ENCODE results near the gene MAP3K9.

Gene MAP3K9

DNA sequence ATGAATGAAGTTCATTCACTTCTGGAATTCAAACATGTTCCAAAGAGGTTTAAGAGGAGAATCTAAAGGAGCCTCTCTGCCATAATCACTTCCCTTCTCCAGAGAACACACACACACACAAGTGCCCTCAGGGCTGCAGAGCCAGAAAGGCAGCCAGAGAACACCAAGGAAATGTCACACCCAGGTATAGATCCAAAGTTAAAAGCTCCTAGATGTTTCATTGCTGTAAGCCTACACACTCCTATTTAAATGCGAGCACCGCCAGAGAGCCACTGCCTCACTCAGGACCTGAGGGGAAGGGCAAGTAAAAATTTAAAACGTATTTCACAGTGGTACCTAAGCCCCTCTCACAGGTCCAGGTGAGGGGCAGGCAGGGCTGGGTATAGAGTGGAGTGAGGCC is 85.2 kb downstream of the MAP3K9 start:
- in situ Hi-C loops (cut with HindIII; ENCODE audit: low sequenced_read_pairs): no loop called here
- no peak overlapping the region for H3K4me3 ChIP-seq (ENCODE audit: low read depth, low read length)
- no peak for DNase-seq (ENCODE audit: low read depth, low spot score)
- TF ChIP-seq, protein P1, sequence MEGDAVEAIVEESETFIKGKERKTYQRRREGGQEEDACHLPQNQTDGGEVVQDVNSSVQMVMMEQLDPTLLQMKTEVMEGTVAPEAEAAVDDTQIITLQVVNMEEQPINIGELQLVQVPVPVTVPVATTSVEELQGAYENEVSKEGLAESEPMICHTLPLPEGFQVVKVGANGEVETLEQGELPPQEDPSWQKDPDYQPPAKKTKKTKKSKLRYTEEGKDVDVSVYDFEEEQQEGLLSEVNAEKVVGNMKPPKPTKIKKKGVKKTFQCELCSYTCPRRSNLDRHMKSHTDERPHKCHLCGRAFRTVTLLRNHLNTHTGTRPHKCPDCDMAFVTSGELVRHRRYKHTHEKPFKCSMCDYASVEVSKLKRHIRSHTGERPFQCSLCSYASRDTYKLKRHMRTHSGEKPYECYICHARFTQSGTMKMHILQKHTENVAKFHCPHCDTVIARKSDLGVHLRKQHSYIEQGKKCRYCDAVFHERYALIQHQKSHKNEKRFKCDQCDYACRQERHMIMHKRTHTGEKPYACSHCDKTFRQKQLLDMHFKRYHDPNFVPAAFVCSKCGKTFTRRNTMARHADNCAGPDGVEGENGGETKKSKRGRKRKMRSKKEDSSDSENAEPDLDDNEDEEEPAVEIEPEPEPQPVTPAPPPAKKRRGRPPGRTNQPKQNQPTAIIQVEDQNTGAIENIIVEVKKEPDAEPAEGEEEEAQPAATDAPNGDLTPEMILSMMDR (IDR thresholded peaks at IDR 0.05; ENCODE audit: low read depth, low read length): no peak

DNA sequence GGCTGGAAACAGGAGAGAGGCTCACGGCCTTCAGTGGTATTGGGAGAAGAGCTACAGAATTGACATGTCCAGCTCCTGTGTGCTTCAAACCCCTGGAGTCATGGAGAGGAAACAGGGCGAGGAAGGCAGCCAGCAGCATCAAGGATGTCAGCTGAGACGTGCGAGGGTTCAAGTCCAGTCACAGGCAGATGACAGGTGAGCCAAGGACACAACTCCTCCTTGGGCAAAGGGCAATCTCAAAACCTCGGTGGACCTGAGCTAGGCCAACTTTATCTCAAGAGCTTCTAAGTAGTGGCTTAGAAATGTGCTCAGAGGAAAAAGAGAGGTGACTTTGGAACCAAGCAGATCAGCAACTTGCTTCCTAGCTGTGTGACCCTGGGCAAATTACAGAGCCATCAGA is 86.0 kb downstream of the MAP3K9 start:
- in situ Hi-C loops (cut with HindIII; ENCODE audit: low sequenced_read_pairs): no loop called here
- no peak for DNase-seq (ENCODE audit: low read depth, low spot score)
- TF ChIP-seq, protein P1 (IDR thresholded peaks at IDR 0.05; ENCODE audit: low read depth, low read length): no peak
- H3K4me3 ChIP-seq (ENCODE audit: low read depth, low read length): no peak overlapping the region

DNA sequence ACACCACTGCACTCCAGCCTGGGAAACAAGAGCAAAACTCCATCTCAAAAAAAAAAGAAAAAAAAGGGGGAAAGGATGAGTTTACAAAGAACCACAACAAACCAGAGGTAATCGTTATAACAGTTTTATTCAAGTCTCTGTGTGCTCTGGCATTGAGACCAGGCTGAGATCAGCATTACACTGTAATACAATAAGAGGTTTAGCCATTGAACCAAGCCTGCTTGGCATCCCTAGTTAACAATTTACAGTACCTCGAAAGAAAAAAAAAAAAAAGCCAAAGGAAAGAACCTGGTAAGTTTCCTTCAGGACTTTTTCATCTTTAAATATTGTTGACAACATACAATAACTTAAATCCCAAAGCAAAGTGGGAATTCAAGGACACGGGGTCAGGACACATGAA is 86.9 kb downstream of the MAP3K9 start:
- no peak overlapping the region for H3K4me3 ChIP-seq (ENCODE audit: low read depth, low read length)
- TF ChIP-seq, protein P1 (IDR thresholded peaks at IDR 0.05; ENCODE audit: low read depth, low read length): no peak
- in situ Hi-C loops (cut with HindIII; ENCODE audit: low sequenced_read_pairs): no loop called here
- no peak for DNase-seq (ENCODE audit: low read depth, low spot score)

DNA sequence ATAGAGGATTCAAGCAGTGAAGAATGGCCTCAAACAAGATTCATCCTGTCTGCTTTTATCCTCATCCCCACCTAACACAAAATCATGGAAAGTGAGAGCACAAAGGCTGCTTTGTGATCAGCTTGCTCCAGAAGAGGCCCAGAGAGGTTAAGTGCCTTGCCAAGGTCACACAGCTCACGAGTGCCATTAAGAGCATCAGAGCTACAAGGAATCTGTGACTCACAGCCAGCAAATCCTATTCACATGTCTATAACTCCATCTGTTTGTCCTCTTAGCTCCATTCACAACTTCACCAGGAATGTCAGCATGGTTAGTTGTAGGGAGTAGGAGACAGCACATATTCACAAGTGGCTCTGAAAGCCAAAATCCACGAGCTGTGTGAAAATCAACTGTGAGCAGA is 87.8 kb downstream of the MAP3K9 start:
- in situ Hi-C loops (cut with HindIII; ENCODE audit: low sequenced_read_pairs): no loop called here
- TF ChIP-seq, protein P1 (IDR thresholded peaks at IDR 0.05; ENCODE audit: low read depth, low read length): no peak
- no peak overlapping the region for H3K4me3 ChIP-seq (ENCODE audit: low read depth, low read length)
- DNase-seq (ENCODE audit: low read depth, low spot score): no peak

DNA sequence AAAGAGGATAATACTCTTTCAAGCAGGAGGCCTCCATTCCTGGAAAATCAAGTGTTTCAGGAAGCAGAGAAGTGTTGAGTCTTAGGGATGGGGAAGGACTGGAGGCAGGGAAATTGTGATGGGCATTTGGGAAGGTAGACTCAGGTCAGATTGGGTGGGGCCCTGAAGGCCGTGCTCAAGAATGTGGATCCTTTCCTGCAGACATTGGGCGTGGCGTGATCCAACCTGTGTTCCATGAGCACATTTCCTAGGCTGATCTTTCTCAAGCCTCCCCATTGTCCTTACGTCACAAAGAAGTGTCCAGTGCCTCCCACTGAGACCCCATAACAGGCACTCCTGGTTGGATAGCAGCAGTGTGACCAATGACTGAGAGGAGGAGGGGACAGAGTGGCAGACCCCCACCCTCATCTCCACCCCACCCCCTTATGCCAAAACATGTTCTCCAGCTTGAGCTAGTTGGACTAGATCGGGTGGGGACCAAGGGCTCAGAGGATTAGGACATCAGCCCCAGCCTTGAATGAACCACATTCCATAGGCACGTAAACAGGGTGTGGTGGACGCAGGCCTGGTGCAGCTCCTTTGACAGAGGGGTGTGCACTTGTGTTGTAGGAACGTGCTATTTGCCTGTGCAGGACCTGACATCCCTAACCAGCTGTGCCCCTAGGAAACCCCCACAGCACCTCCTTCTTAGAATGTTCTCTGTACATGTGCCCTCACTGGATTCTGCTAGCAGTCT is 90.8 kb downstream of the MAP3K9 start:
- no peak for DNase-seq (ENCODE audit: low read depth, low spot score)
- no peak overlapping the region for H3K4me3 ChIP-seq (ENCODE audit: low read depth, low read length)
- in situ Hi-C loops (cut with HindIII; ENCODE audit: low sequenced_read_pairs): no loop called here
- TF ChIP-seq, protein P1 (IDR thresholded peaks at IDR 0.05; ENCODE audit: low read depth, low read length): no peak

DNA sequence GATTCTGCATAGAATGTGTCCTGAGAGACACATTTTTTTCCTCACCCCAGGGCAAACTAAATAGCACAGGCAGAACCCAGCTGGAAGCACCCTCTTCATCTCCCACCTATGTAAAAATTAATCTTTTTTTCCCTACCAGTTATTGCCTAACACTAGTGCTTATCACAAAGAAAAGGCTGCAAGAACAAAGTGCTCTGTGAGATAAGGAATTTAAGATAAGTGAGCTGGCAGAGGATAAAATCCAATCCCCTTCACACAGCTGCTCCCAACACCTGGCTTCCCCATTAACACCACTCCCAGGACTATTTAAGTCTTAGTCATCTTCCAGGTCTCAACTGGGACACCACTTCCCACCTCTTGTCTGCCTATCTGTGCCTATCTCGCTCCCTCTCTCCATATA is 92.4 kb downstream of the MAP3K9 start:
- TF ChIP-seq, protein P1 (IDR thresholded peaks at IDR 0.05; ENCODE audit: low read depth, low read length): no peak
- in situ Hi-C loops (cut with HindIII; ENCODE audit: low sequenced_read_pairs): no loop called here
- H3K4me3 ChIP-seq (ENCODE audit: low read depth, low read length): no peak overlapping the region
- DNase-seq (ENCODE audit: low read depth, low spot score): no peak

Measured in astrocyte of the spinal cord (primary cell).